PC-9 (cell line): ENCODE data around the gene BNIP3. TPM values are rescaled to one million over a fixed set of nuclear protein-coding genes. Genes with fewer than 3 reads are reported as not detected.

Experiments used
- BruUV-seq: library from RNA; stranded (reverse); fragments of 400-500 nt; replicated peaks from 2 replicates; lab custom pipeline; 2021; lab: Mats Ljungman, UMichigan
- CTCF ChIA-PET: fragments of 300-600 bp; sonication (Branson Sonifier 250); formaldehyde crosslinking; loops from one replicate; lab custom pipeline; 2022; ENCODE audit warnings: antibody characterized with exemption; lab: Charles Lee
- POLR2A ChIA-PET: fragments of 300-600 bp; sonication (Branson Sonifier 250); formaldehyde crosslinking; loops from one replicate; lab custom pipeline; 2022; ENCODE audit warnings: antibody characterized with exemption; ENCODE audit not compliant: unreplicated experiment; lab: Charles Lee
- DNase-seq, 2 experiments: peaks; one replicate each; pipeline versions ENCODE4 v3.0.0 to v3.0.0-alpha.2; 2015 to 2022; ENCODE audit warnings: mixed read lengths in 1 of 2
- H2AFZ ChIP-seq: fragments of 200-600 bp; sonication (generic); 2 replicates; pipeline ENCODE4 v1.8.1; 2017; ENCODE audit warnings: antibody characterized with exemption
- H3F3A ChIP-seq: fragments of 200-600 bp; sonication (generic); 2 replicates; pipeline ENCODE4 v1.8.1; 2017; ENCODE audit warnings: antibody characterized with exemption, mild to moderate bottlenecking, low read depth; ENCODE audit not compliant: insufficient read depth
- H3K27ac ChIP-seq: fragments of 200-600 bp; sonication (generic); 2 replicates; pipeline ENCODE4 v1.6.1; 2016; ENCODE audit warnings: mixed run types
- H3K27me3 ChIP-seq: fragments of 200-600 bp; sonication (generic); 2 replicates; pipeline ENCODE4 v1.6.1; 2016; ENCODE audit warnings: low read depth, mixed run types; ENCODE audit not compliant: insufficient read depth
- H3K36me3 ChIP-seq: fragments of 200-600 bp; sonication (generic); 2 replicates; pipeline ENCODE4 v1.6.1; 2016; ENCODE audit warnings: low read depth, mixed run types
- H3K4me1 ChIP-seq: fragments of 200-600 bp; sonication (generic); replicated peaks from 2 replicates; pipeline ENCODE4 v1.6.1; 2016; ENCODE audit warnings: mixed run types; ENCODE audit not compliant: insufficient read depth
- H3K4me2 ChIP-seq: fragments of 200-600 bp; sonication (generic); 2 replicates; pipeline ENCODE4 v1.6.1; 2017; ENCODE audit warnings: mixed run types
- H3K4me3 ChIP-seq: fragments of 200-600 bp; sonication (generic); 2 replicates; pipeline ENCODE4 v1.6.1; 2016; ENCODE audit warnings: mixed run types
- H3K79me2 ChIP-seq: fragments of 200-600 bp; sonication (generic); 2 replicates; pipeline ENCODE4 v1.6.1; 2017; ENCODE audit warnings: low read depth, mixed run types
- H3K9me2 ChIP-seq: fragments of 200-600 bp; sonication (generic); 2 replicates; pipeline ENCODE4 v1.8.1; 2017; ENCODE audit warnings: mild to moderate bottlenecking; ENCODE audit not compliant: insufficient read depth
- H3K9me3 ChIP-seq: fragments of 200-600 bp; sonication (generic); 2 replicates; pipeline ENCODE4 v1.8.1; 2016; ENCODE audit warnings: low read depth; ENCODE audit not compliant: insufficient read depth
- H4K20me1 ChIP-seq: fragments of 200-600 bp; sonication (generic); 2 replicates; pipeline ENCODE4 v1.8.1; 2017; ENCODE audit not compliant: insufficient read depth
- CTCF ChIP-seq: fragments of 200-600 bp; sonication (generic); conservative IDR thresholded peaks from 2 replicates; pipeline ENCODE4 v1.6.1; 2017; ENCODE audit warnings: mixed run types, antibody characterized with exemption, mild to moderate bottlenecking, moderate library complexity
- EZH2 ChIP-seq: fragments of 200-600 bp; sonication (generic); IDR thresholded peaks from 2 replicates; pipeline ENCODE4 v1.8.0; 2017; ENCODE audit warnings: antibody characterized with exemption, low read depth
- intact Hi-C: fragments of 100-400 bp; cut with micrococcal nuclease; formaldehyde crosslinking; loops from one replicate; pipeline ENCODE4 v1.10.0; 2022; ENCODE audit not compliant: unreplicated experiment
- total RNA-seq: library from RNA; stranded (reverse); gene quantifications from 2 replicates; pipeline ENCODE4 v1.2.3, GENCODE V29; 2021

Gene BNIP3
- total RNA-seq, 1 experiment from 2014 or later = 21.0 TPM

GRCh38 chr10:131926253-131926652 lies 55.5 kb downstream of the BNIP3 start:
- intact Hi-C loops = no loop called here
- no peak overlapping the region for H3K27ac ChIP-seq
- no peaks in the 10 kb centered on the region for H3K9me3 ChIP-seq
- no peaks in the 10 kb centered on the region for H3K9me2 ChIP-seq
- DNase-seq = no peak
- no peak overlapping the region for H3K4me3 ChIP-seq
- H3K4me1 ChIP-seq = no peaks in the 10 kb centered on the region
- no peak for TF ChIP-seq CTCF
- TF ChIP-seq EZH2 = no peak
- CTCF ChIA-PET = no interaction called here
- H3K27me3 ChIP-seq = no peaks in the 10 kb centered on the region
- H4K20me1 ChIP-seq = peaks cover 16% of the 10 kb centered on the region
- peaks cover 91% of the 10 kb centered on the region for H3K79me2 ChIP-seq
- no peak overlapping the region for H3K4me2 ChIP-seq
- BruUV-seq = no TSS peak
- POLR2A ChIA-PET = no interaction called here
- peaks cover 8% of the 10 kb centered on the region; the same call in 1 of the 2 replicates for H3F3A ChIP-seq
- H2AFZ ChIP-seq = no peak overlapping the region
- H3K36me3 ChIP-seq = no peaks in the 10 kb centered on the region

GRCh38 chr10:131925716-131926115 lies 56.0 kb downstream of the BNIP3 start:
- Histone ChIP-seq H3K27ac (no peak overlapping the region), H3K36me3 (no peaks in the 10 kb centered on the region), H3K4me1 (no peaks in the 10 kb centered on the region), H3K4me3 (no peak overlapping the region), H3K9me3 (no peaks in the 10 kb centered on the region), H3K4me2 (no peak overlapping the region), H2AFZ (no peak overlapping the region), H3K79me2 (peaks cover 91% of the 10 kb centered on the region), H3K9me2 (no peaks in the 10 kb centered on the region), H3F3A (peaks cover 8% of the 10 kb centered on the region; the same call in 1 of the 2 replicates), H4K20me1 (peaks cover 19% of the 10 kb centered on the region), H3K27me3 (no peaks in the 10 kb centered on the region)
- TF ChIP-seq EZH2 (no peak), CTCF (no peak)
- CTCF ChIA-PET = no interaction called here
- intact Hi-C loops = no loop called here
- POLR2A ChIA-PET = no interaction called here
- BruUV-seq = no TSS peak
- no peak for DNase-seq

GRCh38 chr10:131925011-131925649 lies 56.6 kb downstream of the BNIP3 start:
- H3K4me2 ChIP-seq = no peak overlapping the region
- DNase-seq = peak in 1 of 2 experiments; percentile 55

More at GRCh38 chr10:131925011-131925649, 56.6 kb downstream of the BNIP3 start:
- Histone ChIP-seq H2AFZ (no peak overlapping the region), H3F3A (peaks cover 8% of the 10 kb centered on the region; the same call in 1 of the 2 replicates), H3K79me2 (peaks cover 88% of the 10 kb centered on the region), H3K27me3 (no peaks in the 10 kb centered on the region), H3K4me1 (no peaks in the 10 kb centered on the region), H3K9me3 (no peaks in the 10 kb centered on the region), H4K20me1 (peaks cover 19% of the 10 kb centered on the region), H3K9me2 (no peaks in the 10 kb centered on the region), H3K27ac (0 out of 2 replicates have a peak overlapping the region, but pooled peaks have one; percentile 29), H3K4me3 (no peak overlapping the region), H3K36me3 (no peaks in the 10 kb centered on the region)
- CTCF ChIA-PET = interaction anchor here (0.7 kb wide), 1 partner anchor 56 kb away, joined by 4 read pairs; no protein-coding TSS in a partner anchor
- no TSS peak for BruUV-seq
- POLR2A ChIA-PET = no interaction called here
- TF ChIP-seq CTCF = no peak
- TF ChIP-seq EZH2 = no peak
- intact Hi-C loops = no loop called here
